ENCODE measurements around the gene TMEM270. TPM values are rescaled to one million over a fixed set of nuclear protein-coding genes. Genes with fewer than 3 reads are reported as not detected.

Gene TMEM270
- total and polyA plus RNA-seq, 3 donors from 2014 or later: 37.3 to 113 (median 70.1) TPM

DNA sequence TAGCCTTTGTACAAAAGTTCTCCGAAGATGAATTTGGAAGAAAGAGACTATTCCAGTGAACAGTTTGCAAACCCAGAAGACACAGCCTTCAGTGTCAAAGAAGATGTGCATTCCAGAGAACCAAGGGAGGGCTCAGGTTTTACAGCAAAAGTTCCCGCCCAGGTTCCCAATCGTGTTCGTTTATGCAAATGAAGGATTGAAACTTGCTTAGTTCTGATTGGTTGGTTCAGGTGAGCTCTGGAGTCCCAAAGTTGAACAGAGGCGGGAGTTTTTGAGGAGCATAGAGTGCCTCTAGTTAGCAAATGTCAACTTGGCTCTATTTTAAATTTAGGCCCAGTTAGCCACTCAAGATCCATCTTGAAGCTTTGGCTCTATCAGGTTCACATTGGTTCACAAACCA lies 51.3 kb downstream of the TMEM270 start:
- intact Hi-C loops (cut with DNase I; ENCODE audit: low total_unique reads): no loop called here
- Histone ChIP-seq H3K27ac (no peak overlapping the region), H3K36me3 (ENCODE audit: low read depth, missing control alignments) (no peaks in the 10 kb centered on the region), H3K4me1 (no peaks in the 10 kb centered on the region), H3K27me3 (no peaks in the 10 kb centered on the region), H3K9me3 (no peaks in the 10 kb centered on the region), H3K4me3 (no peak overlapping the region)
- no peak for TF ChIP-seq POLR2A (IDR thresholded peaks at IDR 0.05)
- TF ChIP-seq, protein P1, sequence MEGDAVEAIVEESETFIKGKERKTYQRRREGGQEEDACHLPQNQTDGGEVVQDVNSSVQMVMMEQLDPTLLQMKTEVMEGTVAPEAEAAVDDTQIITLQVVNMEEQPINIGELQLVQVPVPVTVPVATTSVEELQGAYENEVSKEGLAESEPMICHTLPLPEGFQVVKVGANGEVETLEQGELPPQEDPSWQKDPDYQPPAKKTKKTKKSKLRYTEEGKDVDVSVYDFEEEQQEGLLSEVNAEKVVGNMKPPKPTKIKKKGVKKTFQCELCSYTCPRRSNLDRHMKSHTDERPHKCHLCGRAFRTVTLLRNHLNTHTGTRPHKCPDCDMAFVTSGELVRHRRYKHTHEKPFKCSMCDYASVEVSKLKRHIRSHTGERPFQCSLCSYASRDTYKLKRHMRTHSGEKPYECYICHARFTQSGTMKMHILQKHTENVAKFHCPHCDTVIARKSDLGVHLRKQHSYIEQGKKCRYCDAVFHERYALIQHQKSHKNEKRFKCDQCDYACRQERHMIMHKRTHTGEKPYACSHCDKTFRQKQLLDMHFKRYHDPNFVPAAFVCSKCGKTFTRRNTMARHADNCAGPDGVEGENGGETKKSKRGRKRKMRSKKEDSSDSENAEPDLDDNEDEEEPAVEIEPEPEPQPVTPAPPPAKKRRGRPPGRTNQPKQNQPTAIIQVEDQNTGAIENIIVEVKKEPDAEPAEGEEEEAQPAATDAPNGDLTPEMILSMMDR (IDR thresholded peaks at IDR 0.05): no peak
- WGBS, 2 donors: 85 to 91% methylated on average over 5 of the region's 5 CpGs
- no peak for DNase-seq

Other genes with a start within 250 kb of the TMEM270 start
- gene MLXIPL, start 236.6 kb upstream of the TMEM270 start, total RNA-seq: 100 to 1,000 TPM; 160 to 215 TPM
- 34.2 TPM for gene MLXIPL, start 236.6 kb upstream of the TMEM270 start, polyA plus RNA-seq (ENCODE audit: insufficient read depth, low read depth, low replicate concordance)
- gene VPS37D, start 193.3 kb upstream of the TMEM270 start, total RNA-seq: 10 to 100 TPM; 15.0 to 24.8 TPM
- gene VPS37D, start 193.3 kb upstream of the TMEM270 start, polyA plus RNA-seq (ENCODE audit: insufficient read depth, low read depth, low replicate concordance): 10.3 TPM
- gene DNAJC30, start 177.7 kb upstream of the TMEM270 start, total RNA-seq: 10 to 100 TPM; 19.7 to 25.0 TPM
- gene DNAJC30, start 177.7 kb upstream of the TMEM270 start, polyA plus RNA-seq (ENCODE audit: insufficient read depth, low read depth, low replicate concordance): 27.7 TPM
- gene BUD23, start 177.6 kb upstream of the TMEM270 start, total RNA-seq: 100 to 1,000 TPM; 241 to 252 TPM
- gene BUD23, start 177.6 kb upstream of the TMEM270 start, polyA plus RNA-seq (ENCODE audit: insufficient read depth, low read depth, low replicate concordance): 231 TPM
- 10 to 100 TPM; 24.7 to 28.2 TPM for gene STX1A, start 141.5 kb upstream of the TMEM270 start, total RNA-seq
- 13.2 TPM for gene STX1A, start 141.5 kb upstream of the TMEM270 start, polyA plus RNA-seq (ENCODE audit: insufficient read depth, low read depth, low replicate concordance)
- gene ABHD11, start 122.4 kb upstream of the TMEM270 start, total RNA-seq: 10 to 100 TPM; 29.0 to 33.1 TPM
- gene ABHD11, start 122.4 kb upstream of the TMEM270 start, polyA plus RNA-seq (ENCODE audit: insufficient read depth, low read depth, low replicate concordance): 21.6 TPM
- 1 to 10 TPM; 1.9 to 5.1 TPM for gene CLDN3, start 90.9 kb upstream of the TMEM270 start, total RNA-seq
- gene CLDN3, start 90.9 kb upstream of the TMEM270 start, polyA plus RNA-seq (ENCODE audit: insufficient read depth, low read depth, low replicate concordance): 6.1 TPM
- gene CLDN4, start 30.2 kb upstream of the TMEM270 start, total RNA-seq: under 1 TPM; 0.93 to 0.94 TPM
- gene CLDN4, start 30.2 kb upstream of the TMEM270 start, polyA plus RNA-seq (ENCODE audit: insufficient read depth, low read depth, low replicate concordance): 4.3 TPM
- 1 to 10 TPM; 3.5 to 3.7 TPM for gene METTL27, start 18.6 kb upstream of the TMEM270 start, total RNA-seq
- 5.6 TPM for gene METTL27, start 18.6 kb upstream of the TMEM270 start, polyA plus RNA-seq (ENCODE audit: insufficient read depth, low read depth, low replicate concordance)
- gene ELN, start 167.0 kb downstream of the TMEM270 start, total RNA-seq: 10 to 100 TPM; 24.6 to 35.2 TPM
- 55.9 TPM for gene ELN, start 167.0 kb downstream of the TMEM270 start, polyA plus RNA-seq (ENCODE audit: insufficient read depth, low read depth, low replicate concordance)
- gene LIMK1, start 222.6 kb downstream of the TMEM270 start, total RNA-seq: 10 to 100 TPM; 42.4 to 54.8 TPM
- 38.6 TPM for gene LIMK1, start 222.6 kb downstream of the TMEM270 start, polyA plus RNA-seq (ENCODE audit: insufficient read depth, low read depth, low replicate concordance)